ENCODE measurements around the gene ZNF536.
"Not testable (repeated sequence)": the region's sequence is repeated elsewhere in the genome, so short reads cannot be mapped to it uniquely, and the experiment has no call there.

ZNF536 gene

DNA sequence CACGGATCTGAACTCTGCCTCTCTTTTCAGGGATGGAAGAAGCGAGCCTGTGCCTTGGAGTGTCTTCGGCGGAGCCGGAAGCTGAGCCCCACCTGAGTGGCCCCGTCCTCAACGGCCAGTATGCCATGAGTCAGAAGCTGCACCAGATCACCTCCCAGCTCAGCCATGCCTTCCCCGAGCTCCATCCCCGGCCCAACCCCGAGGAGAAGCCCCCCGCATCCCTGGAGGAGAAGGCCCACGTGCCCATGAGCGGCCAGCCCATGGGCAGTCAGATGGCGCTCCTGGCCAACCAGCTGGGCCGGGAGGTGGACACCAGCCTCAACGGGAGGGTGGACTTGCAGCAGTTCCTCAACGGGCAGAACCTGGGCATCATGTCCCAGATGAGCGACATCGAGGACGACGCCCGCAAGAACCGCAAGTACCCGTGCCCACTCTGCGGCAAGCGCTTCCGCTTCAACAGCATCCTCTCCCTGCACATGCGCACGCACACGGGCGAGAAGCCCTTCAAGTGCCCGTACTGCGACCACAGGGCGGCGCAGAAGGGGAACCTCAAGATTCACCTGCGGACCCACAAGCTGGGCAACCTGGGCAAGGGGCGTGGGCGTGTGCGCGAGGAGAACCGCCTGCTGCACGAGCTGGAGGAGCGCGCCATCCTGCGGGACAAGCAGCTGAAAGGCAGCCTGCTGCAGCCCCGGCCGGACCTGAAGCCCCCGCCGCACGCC is 71.5 kb downstream of the ZNF536 start:
- H3K4me3 ChIP-seq (ENCODE audit: low read depth, low read length), result no peak overlapping the region

DNA sequence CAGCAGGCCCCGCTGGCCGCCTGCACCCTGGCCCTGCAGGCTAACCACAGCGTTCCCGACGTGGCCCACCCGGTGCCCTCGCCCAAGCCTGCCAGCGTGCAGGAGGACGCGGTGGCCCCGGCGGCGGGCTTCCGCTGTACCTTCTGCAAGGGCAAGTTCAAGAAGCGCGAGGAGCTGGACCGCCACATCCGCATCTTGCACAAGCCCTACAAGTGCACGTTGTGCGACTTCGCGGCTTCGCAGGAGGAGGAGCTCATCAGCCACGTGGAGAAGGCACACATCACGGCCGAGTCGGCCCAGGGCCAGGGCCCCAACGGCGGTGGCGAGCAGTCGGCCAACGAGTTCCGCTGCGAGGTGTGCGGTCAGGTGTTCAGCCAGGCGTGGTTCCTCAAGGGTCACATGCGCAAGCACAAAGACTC is 72.1 kb downstream of the ZNF536 start:
- H3K4me3 ChIP-seq (ENCODE audit: low read depth, low read length), result no peak overlapping the region

DNA sequence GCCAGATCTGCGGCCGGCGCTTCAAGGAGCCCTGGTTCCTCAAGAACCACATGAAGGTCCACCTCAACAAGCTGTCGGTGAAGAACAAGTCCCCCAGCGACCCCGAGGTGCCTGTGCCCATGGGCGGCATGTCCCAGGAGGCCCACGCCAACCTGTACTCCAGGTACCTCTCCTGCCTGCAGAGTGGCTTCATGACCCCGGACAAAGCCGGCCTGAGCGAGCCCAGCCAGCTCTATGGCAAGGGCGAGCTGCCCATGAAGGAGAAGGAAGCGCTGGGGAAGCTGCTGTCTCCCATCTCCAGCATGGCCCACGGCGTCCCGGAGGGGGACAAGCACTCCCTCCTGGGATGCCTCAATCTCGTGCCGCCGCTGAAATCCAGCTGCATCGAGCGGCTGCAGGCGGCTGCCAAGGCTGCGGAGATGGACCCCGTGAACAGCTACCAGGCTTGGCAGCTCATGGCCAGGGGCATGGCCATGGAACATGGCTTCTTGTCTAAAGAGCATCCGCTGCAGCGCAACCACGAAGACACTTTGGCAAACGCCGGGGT is 72.6 kb downstream of the ZNF536 start:
- no peak overlapping the region for H3K4me3 ChIP-seq (ENCODE audit: low read depth, low read length)

DNA sequence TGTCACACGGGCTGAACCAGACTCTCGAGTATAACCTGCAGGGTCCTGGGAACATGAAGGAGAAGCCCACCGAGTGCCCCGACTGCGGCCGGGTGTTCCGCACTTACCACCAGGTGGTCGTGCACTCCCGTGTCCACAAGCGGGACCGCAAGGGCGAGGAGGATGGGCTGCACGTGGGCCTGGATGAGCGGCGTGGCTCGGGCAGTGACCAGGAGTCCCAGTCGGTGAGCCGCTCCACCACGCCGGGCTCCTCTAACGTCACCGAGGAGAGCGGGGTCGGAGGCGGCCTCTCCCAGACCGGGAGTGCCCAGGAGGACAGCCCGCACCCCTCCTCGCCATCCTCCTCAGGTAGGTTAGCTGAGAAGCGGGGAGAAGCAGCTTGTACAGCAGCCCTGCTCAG is 73.2 kb downstream of the ZNF536 start:
- no peak overlapping the region for H3K4me3 ChIP-seq (ENCODE audit: low read depth, low read length)

DNA sequence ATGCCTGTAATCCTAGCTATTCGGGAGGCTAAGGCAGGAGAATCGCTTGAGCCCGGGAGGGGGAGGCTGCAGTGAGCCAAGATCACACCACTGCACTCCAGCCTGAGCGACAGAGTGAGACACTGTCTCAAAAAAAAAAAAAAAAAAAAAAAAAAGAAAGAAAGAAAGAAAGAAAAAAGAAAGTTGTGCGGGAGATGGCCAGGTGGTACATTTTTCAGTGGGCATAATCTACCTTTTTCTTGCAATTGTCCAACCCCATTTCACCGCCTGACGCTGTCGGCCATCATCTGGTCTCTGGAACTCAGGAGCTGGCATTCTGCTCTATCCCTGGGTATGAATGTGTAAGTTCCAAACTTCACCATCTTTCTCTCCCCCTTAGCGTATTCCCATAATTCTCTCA is 73.9 kb downstream of the ZNF536 start:
- not testable (repeated sequence) for H3K4me3 ChIP-seq (ENCODE audit: low read depth, low read length)

DNA sequence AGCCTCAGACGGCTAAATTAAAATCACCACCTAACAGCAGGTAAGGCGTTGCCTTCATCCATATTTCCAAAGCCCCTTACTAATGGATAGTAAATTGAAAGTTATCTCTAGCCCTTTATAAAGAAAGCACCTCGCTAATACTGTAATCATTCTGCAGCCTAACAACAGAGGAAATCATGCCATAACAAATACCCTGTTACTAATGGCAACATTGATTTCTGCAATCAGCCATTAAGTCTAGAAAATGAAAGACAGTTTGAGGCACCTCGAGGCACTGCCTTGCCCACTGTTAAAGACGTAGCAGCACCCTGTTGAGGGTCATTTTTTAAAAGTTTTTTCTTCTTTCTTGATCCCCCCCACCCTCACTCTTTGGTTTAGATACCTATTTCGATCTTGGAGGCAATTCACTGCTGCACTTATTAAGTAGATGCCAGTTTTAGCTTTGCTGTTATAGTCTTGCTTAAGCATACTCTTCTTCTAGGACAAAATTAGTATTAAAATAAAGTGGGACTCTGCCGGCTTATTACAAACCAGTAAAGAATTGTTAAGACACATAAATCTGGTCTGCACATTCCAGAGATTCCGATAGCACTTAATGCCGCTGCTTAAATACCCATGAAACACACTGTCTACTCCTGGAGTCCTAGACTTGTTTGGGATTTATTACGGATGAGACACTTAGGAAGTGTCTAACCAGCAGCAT is 74.8 kb downstream of the ZNF536 start:
- no peak overlapping the region for H3K4me3 ChIP-seq (ENCODE audit: low read depth, low read length)

DNA sequence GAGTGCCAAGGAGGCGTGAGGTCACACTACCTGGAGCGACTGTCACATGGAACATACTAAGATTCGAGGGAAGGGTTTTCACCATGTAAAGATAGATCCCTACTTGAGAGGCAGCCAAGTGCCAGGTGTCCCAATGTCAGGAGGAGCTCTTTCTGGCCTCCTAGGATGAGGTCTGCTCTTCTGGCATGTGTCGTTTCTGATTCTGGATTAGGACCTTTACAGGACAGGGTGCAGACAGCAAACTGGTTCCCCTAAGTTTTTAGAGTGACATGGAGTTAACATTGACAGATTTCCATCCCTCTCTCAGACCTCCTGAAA is 75.3 kb downstream of the ZNF536 start:
- H3K4me3 ChIP-seq (ENCODE audit: low read depth, low read length), result no peak overlapping the region

DNA sequence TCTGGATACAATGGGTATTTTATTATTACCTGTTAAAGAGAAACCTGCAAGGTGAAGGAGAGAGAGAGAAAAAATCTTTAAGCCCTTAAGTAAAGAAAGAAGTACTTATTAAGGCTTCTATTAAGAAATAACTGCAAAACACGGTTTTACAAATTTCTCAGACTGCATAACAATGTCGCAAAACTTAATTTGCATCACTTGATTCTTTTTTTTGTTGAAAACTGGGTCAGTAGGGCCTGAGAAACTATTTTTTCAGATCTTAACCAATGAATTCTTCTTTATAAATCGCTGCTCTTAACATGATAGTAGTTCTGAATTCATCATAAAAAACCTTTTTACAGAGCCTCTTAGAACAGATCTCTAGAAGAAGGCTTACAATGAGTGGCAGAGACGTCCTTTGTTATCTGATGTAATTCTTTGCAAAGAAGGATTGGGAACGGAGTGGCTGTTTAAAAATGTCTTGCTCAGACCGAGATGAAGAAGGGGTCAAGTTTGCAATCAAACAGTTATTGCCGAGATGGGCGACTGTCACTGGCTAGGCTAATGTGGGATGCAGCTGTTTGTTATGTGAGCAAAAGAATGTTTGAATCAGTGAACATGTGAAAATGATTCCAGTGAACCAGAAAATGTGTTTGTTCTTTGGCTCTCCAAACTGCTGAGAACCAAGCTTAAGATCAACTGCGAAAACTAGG is 76.3 kb downstream of the ZNF536 start:
- no peak overlapping the region for H3K4me3 ChIP-seq (ENCODE audit: low read depth, low read length)

DNA sequence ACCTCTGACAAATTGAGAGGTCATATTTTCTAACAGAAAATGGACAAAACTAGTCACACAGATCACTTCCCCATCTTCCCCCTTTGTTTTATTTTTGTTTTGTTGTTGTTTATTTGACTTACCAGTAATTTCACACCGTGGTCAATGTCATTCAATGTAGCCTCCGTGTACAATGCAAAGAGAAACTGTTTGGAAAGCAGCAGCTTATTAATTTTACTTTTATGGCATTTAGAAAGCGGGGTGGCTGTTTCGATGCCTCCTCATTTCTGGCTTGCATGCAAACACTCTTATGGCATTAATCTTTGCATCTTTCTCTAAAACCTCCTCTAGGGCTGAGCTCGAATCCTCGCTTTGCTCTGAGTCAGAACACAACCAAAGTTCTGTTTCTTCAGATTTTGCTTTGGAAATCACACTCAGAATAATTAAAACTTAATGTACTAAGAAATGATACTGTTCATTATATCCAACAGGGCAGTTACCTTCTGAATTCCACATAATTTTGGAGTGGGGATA is 77.0 kb downstream of the ZNF536 start:
- no peak overlapping the region for H3K4me3 ChIP-seq (ENCODE audit: low read depth, low read length)

DNA sequence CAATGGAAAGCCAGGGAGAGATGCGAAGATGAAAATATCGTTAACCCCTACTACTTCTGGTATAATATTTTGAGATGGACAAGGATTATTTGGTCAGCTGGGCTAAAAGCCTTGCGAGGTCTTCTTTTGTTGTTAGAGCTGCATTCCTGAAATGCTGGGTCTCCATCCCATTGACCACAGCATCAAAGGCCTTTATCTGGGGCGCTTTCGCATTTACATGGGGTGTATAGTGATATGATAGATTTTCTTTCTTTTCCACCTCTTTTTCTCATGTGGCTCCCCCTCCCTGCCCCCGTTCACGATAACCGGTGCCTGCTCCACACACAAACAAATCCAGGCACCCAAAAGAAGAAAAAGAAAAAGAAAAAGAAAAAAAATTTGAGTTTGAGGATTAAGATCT is 77.5 kb downstream of the ZNF536 start:
- no peak overlapping the region for H3K4me3 ChIP-seq (ENCODE audit: low read depth, low read length)

DNA sequence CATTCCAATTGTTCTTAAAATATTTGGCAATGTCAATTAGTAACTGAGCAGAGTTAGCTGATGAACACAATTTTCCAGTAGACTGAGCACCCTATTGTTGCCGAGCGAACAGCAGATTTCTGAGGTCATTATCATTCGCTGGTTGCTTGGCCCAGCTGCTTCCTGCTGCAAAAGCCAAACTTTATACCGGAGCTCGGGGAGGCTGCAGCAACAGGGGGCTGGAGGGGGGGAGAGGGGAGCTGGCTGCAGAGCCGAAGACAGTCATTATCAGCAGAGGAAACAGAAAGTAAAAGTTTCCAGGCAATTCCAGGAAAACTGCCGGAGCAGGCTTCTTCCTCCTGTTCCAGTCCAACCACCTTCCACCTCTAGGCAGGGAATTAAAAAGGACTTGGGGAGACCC is 77.9 kb downstream of the ZNF536 start:
- H3K4me3 ChIP-seq (ENCODE audit: low read depth, low read length), result no peak overlapping the region

DNA sequence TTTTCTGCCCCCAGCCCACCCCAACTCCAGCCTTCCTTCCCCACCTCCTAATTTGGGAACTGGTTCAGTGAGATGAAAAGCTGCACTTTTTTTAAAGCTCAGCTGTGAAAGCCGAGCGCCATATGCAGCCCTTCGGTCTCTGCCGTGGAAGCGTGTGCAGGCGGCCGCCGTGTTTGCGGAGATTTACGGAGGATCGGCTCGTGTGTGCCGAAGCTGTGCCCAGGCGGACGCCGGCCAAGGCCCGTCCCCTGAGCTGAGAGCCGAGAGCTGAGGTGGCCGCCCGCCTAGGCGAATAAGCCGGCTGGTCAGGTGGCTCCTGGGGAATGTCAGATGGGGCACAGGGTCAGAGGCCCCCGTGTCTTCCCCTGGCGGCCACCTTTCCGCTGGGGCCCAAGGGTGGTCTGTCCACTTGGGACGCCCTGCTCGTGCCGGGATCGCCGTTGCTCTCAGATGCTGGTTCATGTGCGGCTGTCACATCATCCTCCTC is 78.7 kb downstream of the ZNF536 start:
- H3K4me3 ChIP-seq (ENCODE audit: low read depth, low read length), result no peak overlapping the region

DNA sequence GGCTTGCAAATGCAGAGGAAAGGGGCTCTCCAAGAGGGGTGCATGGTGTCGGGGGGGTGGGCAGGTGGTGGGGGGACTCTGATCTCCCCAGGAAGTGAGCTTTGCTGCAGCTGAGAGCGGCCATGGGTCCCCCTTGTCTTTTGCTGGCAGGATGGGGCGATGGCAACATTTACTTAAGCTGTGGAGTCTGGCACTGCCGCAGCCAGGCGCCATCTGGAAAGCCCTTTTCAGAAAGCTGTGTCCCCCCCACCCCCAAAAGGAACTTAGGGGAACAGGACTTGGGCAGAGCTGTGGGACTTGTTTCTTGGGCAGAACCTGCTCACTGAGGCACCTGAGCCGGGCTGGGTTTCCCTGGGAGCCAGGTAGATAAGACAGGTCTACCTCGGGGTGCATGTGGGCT is 80.7 kb downstream of the ZNF536 start:
- H3K4me3 ChIP-seq (ENCODE audit: low read depth, low read length), result no peak overlapping the region

DNA sequence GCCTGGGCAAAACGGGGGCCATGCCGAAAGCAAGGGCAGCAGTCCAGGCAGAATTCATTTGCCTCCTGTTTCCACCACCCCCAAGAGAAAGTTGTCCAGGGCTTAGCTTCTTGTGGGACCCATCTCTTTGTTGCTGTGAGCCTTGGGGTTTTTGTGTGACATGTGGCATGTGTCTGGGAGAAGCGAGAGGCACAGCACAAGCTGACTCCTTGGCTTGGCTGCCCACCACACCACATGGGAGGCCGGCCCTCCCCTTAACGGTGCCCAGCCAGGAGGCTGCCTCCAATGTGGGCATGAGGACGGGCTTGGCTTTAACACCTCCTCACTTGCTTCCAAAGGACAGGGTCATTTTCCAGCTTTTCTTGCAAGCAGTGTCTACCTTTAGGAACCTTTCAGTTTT is 81.6 kb downstream of the ZNF536 start:
- H3K4me3 ChIP-seq (ENCODE audit: low read depth, low read length), result no peak overlapping the region

DNA sequence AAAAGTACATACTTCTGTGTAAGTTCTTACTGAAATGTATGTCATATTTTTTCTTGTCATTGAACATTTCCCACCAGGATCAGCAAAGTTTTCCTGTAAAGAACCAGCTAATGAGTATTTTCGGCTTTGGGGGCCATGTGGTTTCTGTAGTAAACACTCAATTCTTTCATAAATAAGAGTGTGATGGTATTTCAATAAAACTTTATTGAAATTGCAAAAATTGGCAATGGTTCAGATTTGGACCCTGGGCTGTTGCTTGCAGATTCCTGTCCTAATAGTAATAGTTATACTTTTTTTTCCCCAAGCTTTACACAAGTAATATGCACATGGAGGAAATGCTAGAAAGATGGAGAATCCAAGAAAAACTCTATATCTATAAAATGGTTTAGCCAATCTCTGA is 83.7 kb downstream of the ZNF536 start:
- no peak overlapping the region for H3K4me3 ChIP-seq (ENCODE audit: low read depth, low read length)

DNA sequence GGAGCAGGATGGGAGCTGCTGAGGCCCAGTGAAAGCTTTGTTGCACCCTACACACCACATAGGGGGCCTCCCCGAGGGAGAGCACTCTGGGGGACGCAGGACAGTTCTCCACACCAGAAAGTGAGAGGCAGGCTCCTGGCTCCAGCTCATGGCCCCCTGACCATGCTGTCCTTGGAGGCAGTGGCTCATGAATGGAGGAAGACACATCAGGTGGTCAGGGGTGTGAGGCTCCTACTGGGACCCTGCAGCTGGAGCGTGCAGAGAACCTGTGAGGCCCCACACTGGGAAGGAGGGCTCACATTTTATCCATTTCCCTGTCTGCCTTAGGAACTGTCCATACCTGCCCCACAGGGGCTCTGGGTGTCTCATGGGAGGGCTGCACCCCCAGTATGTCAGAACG is 85.3 kb downstream of the ZNF536 start:
- H3K4me3 ChIP-seq (ENCODE audit: low read depth, low read length), result no peak overlapping the region

DNA sequence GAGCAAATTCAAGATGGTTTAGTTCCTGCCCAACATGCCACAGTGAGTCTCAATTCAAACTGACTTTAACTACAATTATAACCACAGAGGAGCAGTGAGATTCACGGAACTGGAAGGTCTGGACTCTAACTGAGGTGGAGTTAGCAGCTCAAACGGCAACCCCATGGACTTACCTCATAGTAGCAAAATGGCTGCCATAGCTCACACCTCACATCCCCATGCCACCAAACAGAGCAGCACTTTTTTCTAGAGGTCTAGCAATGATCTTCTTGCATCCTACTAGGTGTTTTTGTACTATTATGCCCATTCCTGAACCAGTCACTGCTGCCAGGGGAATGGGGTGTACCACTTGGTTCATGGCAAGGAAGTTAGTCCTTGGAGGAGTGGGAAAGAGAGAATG is 87.7 kb downstream of the ZNF536 start:
- H3K4me3 ChIP-seq (ENCODE audit: low read depth, low read length), result no peak overlapping the region

DNA sequence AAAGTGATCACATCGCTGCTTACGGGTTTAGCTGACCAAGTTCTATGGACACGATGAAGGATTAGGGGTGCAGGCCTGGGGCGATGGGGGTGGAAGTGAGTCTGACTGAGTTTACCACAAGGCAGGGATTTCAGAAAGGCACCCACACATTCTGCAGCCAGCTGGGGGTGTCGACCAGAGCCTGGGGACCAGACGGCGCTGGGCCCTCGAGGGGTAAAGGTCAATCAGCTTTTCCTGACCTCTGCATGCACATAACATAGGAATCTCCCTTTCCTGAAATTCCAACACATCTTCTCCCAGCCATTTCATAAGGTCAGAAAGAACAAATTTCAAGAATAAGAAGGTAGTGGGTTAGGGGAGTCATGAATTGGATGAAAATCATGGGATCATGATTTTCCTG is 92.0 kb downstream of the ZNF536 start:
- H3K4me3 ChIP-seq (ENCODE audit: low read depth, low read length), result no peak overlapping the region

DNA sequence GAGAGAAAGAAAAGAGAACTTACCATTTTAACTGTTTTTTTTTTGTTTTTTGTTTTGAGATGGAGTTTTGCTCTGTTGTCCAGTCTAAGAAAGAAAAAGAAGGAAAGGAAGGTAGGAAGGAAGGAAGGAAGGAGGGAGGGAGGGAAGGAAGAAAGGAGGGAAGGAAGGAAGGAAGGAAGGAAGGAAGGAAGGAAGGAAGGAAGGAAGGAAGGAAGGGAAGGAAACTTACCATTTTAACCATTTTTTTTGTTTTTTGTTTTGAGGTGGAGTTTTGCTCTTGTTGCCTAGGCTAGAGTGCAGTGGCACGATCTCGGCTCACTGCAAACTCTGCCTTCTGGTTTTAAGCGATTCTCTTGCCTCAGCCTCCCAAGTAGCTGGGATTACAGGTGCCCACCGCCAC is 94.4 kb downstream of the ZNF536 start:
- H3K4me3 ChIP-seq (ENCODE audit: low read depth, low read length), result not testable (repeated sequence)

DNA sequence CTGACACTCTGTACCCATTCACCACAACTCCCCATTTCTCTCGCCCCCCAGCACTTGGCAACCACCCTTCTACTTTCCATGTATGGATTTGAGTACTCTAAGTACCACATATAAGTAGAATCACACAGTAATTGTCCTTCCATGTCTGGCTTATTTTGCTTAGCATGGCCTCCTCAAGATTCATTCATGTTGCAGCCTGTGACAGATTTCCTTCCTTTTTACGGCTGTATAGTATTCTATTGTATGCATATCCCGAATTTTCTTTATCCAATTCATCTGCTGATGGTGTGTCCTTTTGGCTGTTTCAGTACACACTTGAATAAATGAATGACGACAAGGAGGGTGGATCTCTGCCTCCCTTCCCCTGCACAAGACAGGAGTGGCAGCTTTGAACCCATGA is 95.1 kb downstream of the ZNF536 start:
- no peak overlapping the region for H3K4me3 ChIP-seq (ENCODE audit: low read depth, low read length)

DNA sequence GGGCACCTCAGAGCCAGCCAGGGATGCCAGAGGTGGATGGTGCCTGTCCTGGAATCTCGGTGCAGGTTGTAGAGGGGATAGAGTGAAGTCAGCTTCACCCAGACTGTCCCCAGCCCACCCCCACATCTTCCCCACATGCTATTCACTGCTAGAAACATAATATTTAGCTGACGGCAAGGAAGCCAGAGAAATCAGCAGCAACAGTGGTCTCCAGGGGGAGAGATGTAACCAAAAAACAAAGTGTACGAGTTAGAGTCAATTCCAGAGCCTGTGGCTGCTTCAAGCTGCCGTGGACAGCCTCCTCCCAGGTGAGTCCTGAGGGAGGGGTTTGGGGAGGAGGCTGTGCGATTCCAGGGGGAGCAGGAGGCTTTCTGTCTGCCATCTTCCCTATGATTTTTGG is 97.6 kb downstream of the ZNF536 start:
- H3K4me3 ChIP-seq (ENCODE audit: low read depth, low read length), result no peak overlapping the region

DNA sequence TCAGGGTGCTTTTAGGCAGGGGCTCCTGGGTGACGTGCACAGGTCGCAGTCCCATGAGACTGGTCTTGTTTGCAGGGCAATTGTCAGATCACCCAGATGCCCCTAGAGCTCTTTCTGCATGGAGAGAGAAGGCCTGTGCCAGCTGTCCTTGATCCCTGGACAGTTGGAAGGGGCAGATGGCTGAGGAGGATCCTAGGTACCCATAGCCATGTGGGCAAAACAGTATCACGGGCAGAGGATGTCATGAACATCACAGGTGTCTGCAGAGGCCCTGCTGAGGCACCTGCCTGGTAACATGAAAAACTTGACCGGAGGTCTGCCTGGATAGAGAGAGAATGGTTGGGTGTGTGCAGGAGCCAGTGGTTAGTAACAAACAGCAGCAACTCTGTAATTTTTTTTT is 99.3 kb downstream of the ZNF536 start:
- no peak overlapping the region for H3K4me3 ChIP-seq (ENCODE audit: low read depth, low read length)

All from iPS-11a (cell line).